ENCODE data around the gene TDG.
"Not testable (repeated sequence)": the region's sequence is repeated elsewhere in the genome, so short reads cannot be mapped to it uniquely, and the experiment has no call there.

The TDG gene

GRCh38 chr12:104023710-104024109, 58.0 kb downstream of the TDG start:
- DNase-seq, result no peak

GRCh38 chr12:104024348-104024747, 58.7 kb downstream of the TDG start:
- no peak for DNase-seq

GRCh38 chr12:104025771-104026170, 60.1 kb downstream of the TDG start:
- DNase-seq, result no peak

- DNase-seq, result no peak
Measured at GRCh38 chr12:104026841-104027599, 61.3 kb downstream of the TDG start.

- DNase-seq, result not testable (repeated sequence)
Measured at GRCh38 chr12:104030596-104030995, 64.9 kb downstream of the TDG start.

GRCh38 chr12:104036143-104036542, 70.5 kb downstream of the TDG start:
- not testable (repeated sequence) for DNase-seq

Measured in GOT3 (cell line).